Sigmoid colon (tissue), 4 donors: ENCODE data around the gene NT5C3B.
"Not testable (repeated sequence)": the region's sequence is repeated elsewhere in the genome, so short reads cannot be mapped to it uniquely, and the experiment has no call there.

Experiments used
- POLR2A ChIP-seq, 2 donors: fragments of 450-650 bp; IDR thresholded peaks; one replicate each; pipeline ENCODE4 v1.6.1; 2016; ENCODE audit warnings: antibody characterized with exemption in 2 of 2, mild to moderate bottlenecking in 2 of 2, moderate library complexity in 2 of 2
- POLR2AphosphoS5 ChIP-seq, 4 donors: sonication (generic); formaldehyde crosslinking; IDR thresholded peaks; one replicate each; pipeline ENCODE4 v1.6.1; 2017; ENCODE audit warnings: antibody characterized with exemption in 4 of 4
- TF ChIP-seq, protein P1 (sequence below), 4 experiments: fragments of 450-650 bp in 3 of 4; fragments of 200-600 bp in 1 of 4; IDR thresholded peaks; one replicate each; pipeline ENCODE4 v1.5.1; 2016 to 2019; ENCODE audit warnings: antibody characterized with exemption in 4 of 4, mild to moderate bottlenecking in 3 of 4, moderate library complexity in 2 of 4

DNA sequence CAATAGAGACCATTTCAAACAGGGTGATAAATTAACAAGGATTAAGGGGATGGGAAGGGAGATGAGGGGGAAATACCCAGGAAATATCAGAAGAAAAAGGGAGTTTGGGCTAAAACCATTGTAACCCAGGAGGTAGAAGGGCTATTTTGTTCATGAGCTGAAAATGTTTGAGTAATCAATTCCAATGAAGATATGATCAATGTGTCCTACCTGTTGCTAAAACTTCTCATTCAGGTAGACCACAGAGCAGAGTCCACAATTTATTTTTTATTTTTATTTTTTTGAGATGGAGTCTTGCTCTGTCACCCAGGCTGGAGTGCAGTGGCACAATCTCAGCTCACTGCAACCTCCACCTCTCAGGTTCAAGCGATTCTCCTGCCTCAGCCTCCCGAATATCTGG lies 3.4 kb upstream of the NT5C3B start:
- TF ChIP-seq, protein P1, sequence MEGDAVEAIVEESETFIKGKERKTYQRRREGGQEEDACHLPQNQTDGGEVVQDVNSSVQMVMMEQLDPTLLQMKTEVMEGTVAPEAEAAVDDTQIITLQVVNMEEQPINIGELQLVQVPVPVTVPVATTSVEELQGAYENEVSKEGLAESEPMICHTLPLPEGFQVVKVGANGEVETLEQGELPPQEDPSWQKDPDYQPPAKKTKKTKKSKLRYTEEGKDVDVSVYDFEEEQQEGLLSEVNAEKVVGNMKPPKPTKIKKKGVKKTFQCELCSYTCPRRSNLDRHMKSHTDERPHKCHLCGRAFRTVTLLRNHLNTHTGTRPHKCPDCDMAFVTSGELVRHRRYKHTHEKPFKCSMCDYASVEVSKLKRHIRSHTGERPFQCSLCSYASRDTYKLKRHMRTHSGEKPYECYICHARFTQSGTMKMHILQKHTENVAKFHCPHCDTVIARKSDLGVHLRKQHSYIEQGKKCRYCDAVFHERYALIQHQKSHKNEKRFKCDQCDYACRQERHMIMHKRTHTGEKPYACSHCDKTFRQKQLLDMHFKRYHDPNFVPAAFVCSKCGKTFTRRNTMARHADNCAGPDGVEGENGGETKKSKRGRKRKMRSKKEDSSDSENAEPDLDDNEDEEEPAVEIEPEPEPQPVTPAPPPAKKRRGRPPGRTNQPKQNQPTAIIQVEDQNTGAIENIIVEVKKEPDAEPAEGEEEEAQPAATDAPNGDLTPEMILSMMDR (IDR thresholded peaks at IDR 0.05): not testable (repeated sequence)
- TF ChIP-seq POLR2AphosphoS5, POLR2A (IDR thresholded peaks at IDR 0.05): not testable (repeated sequence)
